BLaER1 (cell line): ENCODE results near the gene LPAR3.

ENCODE experiments used
- H3K27ac ChIP-seq: shearing (Covaris generic); formaldehyde crosslinking; 2 replicates; pipeline ENCODE4 v1.8.1; 2022
- H3K27me3 ChIP-seq: shearing (Covaris generic); formaldehyde crosslinking; 2 replicates; pipeline ENCODE4 v1.8.1; 2022
- H3K36me3 ChIP-seq: shearing (Covaris generic); formaldehyde crosslinking; 2 replicates; pipeline ENCODE4 v1.8.1; 2022
- H3K4me1 ChIP-seq: shearing (Covaris generic); formaldehyde crosslinking; 2 replicates; pipeline ENCODE4 v1.8.1; 2022
- H3K4me2 ChIP-seq: shearing (Covaris generic); formaldehyde crosslinking; 2 replicates; pipeline ENCODE4 v1.8.1; 2022
- H3K4me3 ChIP-seq: shearing (Covaris generic); formaldehyde crosslinking; 2 replicates; pipeline ENCODE4 v1.8.1; 2022
- H3K9ac ChIP-seq: shearing (Covaris generic); formaldehyde crosslinking; 2 replicates; pipeline ENCODE4 v1.8.1; 2022
- H3K9me3 ChIP-seq: shearing (Covaris generic); formaldehyde crosslinking; 2 replicates; pipeline ENCODE4 v1.8.1; 2022
- H4K20me1 ChIP-seq: shearing (Covaris generic); formaldehyde crosslinking; 2 replicates; pipeline ENCODE4 v1.8.1; 2022
- Cebpa-rat ChIP-seq: shearing (Covaris generic); IDR thresholded peaks from 2 replicates; pipeline ENCODE4 v1.8.1; 2022

LPAR3 gene

GRCh38 chr1:84770481-84770880, 122.5 kb downstream of the LPAR3 start:
- H3K4me1 ChIP-seq = no peaks in the 10 kb centered on the region
- H3K9me3 ChIP-seq = no peaks in the 10 kb centered on the region
- H3K27ac ChIP-seq = no peak overlapping the region
- no peaks in the 10 kb centered on the region for H4K20me1 ChIP-seq
- H3K4me2 ChIP-seq = no peak overlapping the region
- H3K36me3 ChIP-seq = no peaks in the 10 kb centered on the region
- no peak for TF ChIP-seq Cebpa-rat
- no peak overlapping the region for H3K9ac ChIP-seq
- no peak overlapping the region for H3K4me3 ChIP-seq
- no peaks in the 10 kb centered on the region for H3K27me3 ChIP-seq

- Histone ChIP-seq H3K27me3 (no peaks in the 10 kb centered on the region), H3K4me2 (no peak overlapping the region), H3K9ac (no peak overlapping the region), H3K4me3 (no peak overlapping the region), H3K27ac (no peak overlapping the region), H4K20me1 (no peaks in the 10 kb centered on the region), H3K9me3 (no peaks in the 10 kb centered on the region), H3K4me1 (no peaks in the 10 kb centered on the region), H3K36me3 (no peaks in the 10 kb centered on the region)
- TF ChIP-seq Cebpa-rat = no peak
Observed at GRCh38 chr1:84769636-84770035, 123.4 kb downstream of the LPAR3 start.

GRCh38 chr1:84768634-84769033, 124.4 kb downstream of the LPAR3 start:
- H3K27me3 ChIP-seq = no peaks in the 10 kb centered on the region
- H3K4me1 ChIP-seq = no peaks in the 10 kb centered on the region

GRCh38 chr1:84763912-84764680, 128.9 kb downstream of the LPAR3 start:
- Histone ChIP-seq H3K9ac (no peak overlapping the region), H3K4me1 (peaks cover 4% of the 10 kb centered on the region), H3K27ac (no peak overlapping the region), H3K36me3 (no peaks in the 10 kb centered on the region), H3K4me3 (no peak overlapping the region), H3K4me2 (no peak overlapping the region), H3K27me3 (no peaks in the 10 kb centered on the region), H3K9me3 (no peaks in the 10 kb centered on the region), H4K20me1 (no peaks in the 10 kb centered on the region)
- no peak for TF ChIP-seq Cebpa-rat

More at GRCh38 chr1:84768634-84769033, 124.4 kb downstream of the LPAR3 start:
- no peaks in the 10 kb centered on the region for H3K36me3 ChIP-seq
- TF ChIP-seq Cebpa-rat = no peak
- H4K20me1 ChIP-seq = no peaks in the 10 kb centered on the region
- H3K9me3 ChIP-seq = no peaks in the 10 kb centered on the region
- H3K4me3 ChIP-seq = no peak overlapping the region
- H3K27ac ChIP-seq = no peak overlapping the region
- H3K9ac ChIP-seq = no peak overlapping the region
- H3K4me2 ChIP-seq = no peak overlapping the region

GRCh38 chr1:84762664-84763063, 130.3 kb downstream of the LPAR3 start:
- Histone ChIP-seq H3K9me3 (no peaks in the 10 kb centered on the region), H3K27me3 (no peaks in the 10 kb centered on the region), H4K20me1 (no peaks in the 10 kb centered on the region), H3K4me2 (no peak overlapping the region), H3K4me3 (no peak overlapping the region), H3K36me3 (no peaks in the 10 kb centered on the region), H3K9ac (no peak overlapping the region), H3K27ac (no peak overlapping the region), H3K4me1 (peaks cover 14% of the 10 kb centered on the region)
- TF ChIP-seq Cebpa-rat = no peak
